Right renal cortex interstitium (tissue), 3 donors: ENCODE measurements around the gene NDST3. TPM values are rescaled to one million over a fixed set of nuclear protein-coding genes. Genes with fewer than 3 reads are reported as not detected.

Experiments used
- DNase-seq, 3 donors: peaks; one replicate each; pipeline ENCODE4 v3.0.0-alpha.2; 2013; ENCODE audit warnings: low read depth in 3 of 3, low spot score in 2 of 3
- polyA plus RNA-seq, 3 donors: library from polyadenylated mRNA; unstranded; fragments of 120-200 nt; gene quantifications; one replicate each; pipeline ENCODE4 v1.2.1, GENCODE V29; 2013; ENCODE audit not compliant: insufficient read length in 3 of 3

NDST3 gene
- polyA plus RNA-seq, result 1 to 10 TPM; 2.7 to 3.7 (median 3.4) TPM

- peak; percentile 38 to 55 (median 51) for DNase-seq
Observed at GRCh38 chr4:118034053-118034785, at the start of gene NDST3. NDST3 (plus strand) TSS chr4:118034486; CDS start chr4:118053911, 19,425 bp downstream.

- DNase-seq, result no peak
Observed at GRCh38 chr4:117986321-117986720, 48.0 kb upstream of the NDST3 start.

GRCh38 chr4:117987464-117987863 is 46.8 kb upstream of the NDST3 start:
- no peak for DNase-seq

GRCh38 chr4:117996891-117997290 is 37.4 kb upstream of the NDST3 start:
- no peak for DNase-seq

- DNase-seq, result no peak
Observed at GRCh38 chr4:118004088-118004487, 30.2 kb upstream of the NDST3 start.

- DNase-seq, result no peak
Observed at GRCh38 chr4:118005883-118006282, 28.4 kb upstream of the NDST3 start.

GRCh38 chr4:118012142-118012541 is 22.1 kb upstream of the NDST3 start:
- no peak for DNase-seq

- DNase-seq, result no peak
Observed at GRCh38 chr4:118014831-118015230, 19.5 kb upstream of the NDST3 start.

GRCh38 chr4:118018381-118019145 is 15.7 kb upstream of the NDST3 start:
- no peak for DNase-seq

GRCh38 chr4:118026806-118027205 is 7.5 kb upstream of the NDST3 start:
- DNase-seq, result no peak

- no peak for DNase-seq
Observed at GRCh38 chr4:118029224-118029623, 5.1 kb upstream of the NDST3 start.

- peak in 1 of 3 donors; percentile 5 for DNase-seq
Observed at GRCh38 chr4:118032691-118033090, 1.6 kb upstream of the NDST3 start.

GRCh38 chr4:118033148-118034052 is 886 bp upstream of the NDST3 start:
- DNase-seq, result peak; percentile 8 to 44 (median 41)

GRCh38 chr4:118035309-118035708 is 1.0 kb downstream of the NDST3 start:
- no peak for DNase-seq

GRCh38 chr4:118036336-118036735 is 2.0 kb downstream of the NDST3 start:
- no peak for DNase-seq

GRCh38 chr4:118037955-118038354 is 3.7 kb downstream of the NDST3 start:
- DNase-seq, result no peak

GRCh38 chr4:118046323-118046722 is 12.0 kb downstream of the NDST3 start:
- no peak for DNase-seq

GRCh38 chr4:118047043-118047442 is 12.8 kb downstream of the NDST3 start:
- no peak for DNase-seq

GRCh38 chr4:118058955-118059354 is 24.7 kb downstream of the NDST3 start:
- DNase-seq, result no peak

- DNase-seq, result no peak
Observed at GRCh38 chr4:118059397-118059796, 25.1 kb downstream of the NDST3 start.
